Measurements from ENCODE around the gene SORCS1. TPM values are rescaled to one million over a fixed set of nuclear protein-coding genes. Genes with fewer than 3 reads are reported as not detected.

Gene SORCS1
- total and polyA plus RNA-seq, 2 experiments from 2014 or later = 2.9 to 8.9 TPM

DNA sequence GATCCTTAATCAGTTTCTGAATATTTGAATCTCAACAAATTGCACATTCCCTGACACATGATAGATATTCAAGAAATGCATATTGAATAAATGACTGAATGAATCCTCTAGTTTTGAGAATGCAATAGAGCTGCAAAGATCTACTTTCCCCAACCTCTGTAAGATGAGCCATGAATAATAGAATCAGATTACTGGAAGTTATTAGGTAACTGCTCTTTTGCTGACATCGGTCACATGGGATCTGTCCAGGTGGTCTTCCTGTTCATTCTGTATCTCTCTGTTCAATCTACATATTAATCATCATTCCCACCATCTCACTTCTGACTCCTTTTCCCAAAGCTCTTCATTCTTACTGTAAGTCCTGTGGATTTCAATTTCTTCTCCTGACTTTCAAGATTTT, 638.7 kb downstream of the SORCS1 start:
- Histone ChIP-seq H4K20me1 (replicated peaks; ENCODE audit: insufficient read depth) (no peaks in the 10 kb centered on the region), H3K79me2 (replicated peaks; ENCODE audit: insufficient read depth) (no peaks in the 10 kb centered on the region), H3K4me2 (no peak overlapping the region), H3K27ac (ENCODE audit: low read depth) (no peak overlapping the region), H3F3A (replicated peaks; ENCODE audit: low read depth) (no peaks in the 10 kb centered on the region), H3K4me1 (ENCODE audit: insufficient read depth) (no peaks in the 10 kb centered on the region), H3K4me3 (no peak overlapping the region), H2AFZ (no peak overlapping the region), H3K27me3 (ENCODE audit: insufficient read depth) (peaks cover 36% of the 10 kb centered on the region), H3K36me3 (ENCODE audit: insufficient read depth) (no peaks in the 10 kb centered on the region), H3K9me2 (ENCODE audit: insufficient read depth) (no peaks in the 10 kb centered on the region)
- Mint-ChIP-seq H3K4me1 (peaks cover 5% of the 10 kb centered on the region; the same call in 2 of the 3 replicates), H3K27me3 (ENCODE audit: insufficient read depth, low read depth, poor library complexity) (peaks cover 8% of the 10 kb centered on the region), H3K4me3 (no peak overlapping the region), H3K27ac (no peak overlapping the region), H3K36me3 (ENCODE audit: low read depth) (no peaks in the 10 kb centered on the region), H3K9me3 (no peaks in the 10 kb centered on the region)
- DNase-seq (ENCODE audit: low spot score) = no peak
- ATAC-seq = no peak
- no peak for TF ChIP-seq ZNF331 (CRISPR knock-in tag; IDR thresholded peaks at IDR 0.05; ENCODE audit: low read depth)
- TF ChIP-seq NANOG (IDR thresholded peaks at IDR 0.05; ENCODE audit: borderline replicate concordance) = no peak
- TF ChIP-seq, protein P1, sequence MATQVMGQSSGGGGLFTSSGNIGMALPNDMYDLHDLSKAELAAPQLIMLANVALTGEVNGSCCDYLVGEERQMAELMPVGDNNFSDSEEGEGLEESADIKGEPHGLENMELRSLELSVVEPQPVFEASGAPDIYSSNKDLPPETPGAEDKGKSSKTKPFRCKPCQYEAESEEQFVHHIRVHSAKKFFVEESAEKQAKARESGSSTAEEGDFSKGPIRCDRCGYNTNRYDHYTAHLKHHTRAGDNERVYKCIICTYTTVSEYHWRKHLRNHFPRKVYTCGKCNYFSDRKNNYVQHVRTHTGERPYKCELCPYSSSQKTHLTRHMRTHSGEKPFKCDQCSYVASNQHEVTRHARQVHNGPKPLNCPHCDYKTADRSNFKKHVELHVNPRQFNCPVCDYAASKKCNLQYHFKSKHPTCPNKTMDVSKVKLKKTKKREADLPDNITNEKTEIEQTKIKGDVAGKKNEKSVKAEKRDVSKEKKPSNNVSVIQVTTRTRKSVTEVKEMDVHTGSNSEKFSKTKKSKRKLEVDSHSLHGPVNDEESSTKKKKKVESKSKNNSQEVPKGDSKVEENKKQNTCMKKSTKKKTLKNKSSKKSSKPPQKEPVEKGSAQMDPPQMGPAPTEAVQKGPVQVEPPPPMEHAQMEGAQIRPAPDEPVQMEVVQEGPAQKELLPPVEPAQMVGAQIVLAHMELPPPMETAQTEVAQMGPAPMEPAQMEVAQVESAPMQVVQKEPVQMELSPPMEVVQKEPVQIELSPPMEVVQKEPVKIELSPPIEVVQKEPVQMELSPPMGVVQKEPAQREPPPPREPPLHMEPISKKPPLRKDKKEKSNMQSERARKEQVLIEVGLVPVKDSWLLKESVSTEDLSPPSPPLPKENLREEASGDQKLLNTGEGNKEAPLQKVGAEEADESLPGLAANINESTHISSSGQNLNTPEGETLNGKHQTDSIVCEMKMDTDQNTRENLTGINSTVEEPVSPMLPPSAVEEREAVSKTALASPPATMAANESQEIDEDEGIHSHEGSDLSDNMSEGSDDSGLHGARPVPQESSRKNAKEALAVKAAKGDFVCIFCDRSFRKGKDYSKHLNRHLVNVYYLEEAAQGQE (IDR thresholded peaks at IDR 0.05; ENCODE audit: unreplicated experiment) = no peak
- TF ChIP-seq EZH2phosphoT487 (IDR thresholded peaks at IDR 0.05; ENCODE audit: unreplicated experiment) = no peak
- no peak for TF ChIP-seq EZH2 (IDR thresholded peaks at IDR 0.05; ENCODE audit: low read depth, unreplicated experiment)
- TF ChIP-seq ETS1 (IDR thresholded peaks at IDR 0.05) = no peak
- TF ChIP-seq ZNF114 (CRISPR knock-in tag; IDR thresholded peaks at IDR 0.05) = no peak
- no peak for TF ChIP-seq JUNB (IDR thresholded peaks at IDR 0.05; ENCODE audit: unreplicated experiment)
- TF ChIP-seq CREB1 (CRISPR knock-in tag; IDR thresholded peaks at IDR 0.05; ENCODE audit: low read depth) = no peak
- TF ChIP-seq, protein P2, sequence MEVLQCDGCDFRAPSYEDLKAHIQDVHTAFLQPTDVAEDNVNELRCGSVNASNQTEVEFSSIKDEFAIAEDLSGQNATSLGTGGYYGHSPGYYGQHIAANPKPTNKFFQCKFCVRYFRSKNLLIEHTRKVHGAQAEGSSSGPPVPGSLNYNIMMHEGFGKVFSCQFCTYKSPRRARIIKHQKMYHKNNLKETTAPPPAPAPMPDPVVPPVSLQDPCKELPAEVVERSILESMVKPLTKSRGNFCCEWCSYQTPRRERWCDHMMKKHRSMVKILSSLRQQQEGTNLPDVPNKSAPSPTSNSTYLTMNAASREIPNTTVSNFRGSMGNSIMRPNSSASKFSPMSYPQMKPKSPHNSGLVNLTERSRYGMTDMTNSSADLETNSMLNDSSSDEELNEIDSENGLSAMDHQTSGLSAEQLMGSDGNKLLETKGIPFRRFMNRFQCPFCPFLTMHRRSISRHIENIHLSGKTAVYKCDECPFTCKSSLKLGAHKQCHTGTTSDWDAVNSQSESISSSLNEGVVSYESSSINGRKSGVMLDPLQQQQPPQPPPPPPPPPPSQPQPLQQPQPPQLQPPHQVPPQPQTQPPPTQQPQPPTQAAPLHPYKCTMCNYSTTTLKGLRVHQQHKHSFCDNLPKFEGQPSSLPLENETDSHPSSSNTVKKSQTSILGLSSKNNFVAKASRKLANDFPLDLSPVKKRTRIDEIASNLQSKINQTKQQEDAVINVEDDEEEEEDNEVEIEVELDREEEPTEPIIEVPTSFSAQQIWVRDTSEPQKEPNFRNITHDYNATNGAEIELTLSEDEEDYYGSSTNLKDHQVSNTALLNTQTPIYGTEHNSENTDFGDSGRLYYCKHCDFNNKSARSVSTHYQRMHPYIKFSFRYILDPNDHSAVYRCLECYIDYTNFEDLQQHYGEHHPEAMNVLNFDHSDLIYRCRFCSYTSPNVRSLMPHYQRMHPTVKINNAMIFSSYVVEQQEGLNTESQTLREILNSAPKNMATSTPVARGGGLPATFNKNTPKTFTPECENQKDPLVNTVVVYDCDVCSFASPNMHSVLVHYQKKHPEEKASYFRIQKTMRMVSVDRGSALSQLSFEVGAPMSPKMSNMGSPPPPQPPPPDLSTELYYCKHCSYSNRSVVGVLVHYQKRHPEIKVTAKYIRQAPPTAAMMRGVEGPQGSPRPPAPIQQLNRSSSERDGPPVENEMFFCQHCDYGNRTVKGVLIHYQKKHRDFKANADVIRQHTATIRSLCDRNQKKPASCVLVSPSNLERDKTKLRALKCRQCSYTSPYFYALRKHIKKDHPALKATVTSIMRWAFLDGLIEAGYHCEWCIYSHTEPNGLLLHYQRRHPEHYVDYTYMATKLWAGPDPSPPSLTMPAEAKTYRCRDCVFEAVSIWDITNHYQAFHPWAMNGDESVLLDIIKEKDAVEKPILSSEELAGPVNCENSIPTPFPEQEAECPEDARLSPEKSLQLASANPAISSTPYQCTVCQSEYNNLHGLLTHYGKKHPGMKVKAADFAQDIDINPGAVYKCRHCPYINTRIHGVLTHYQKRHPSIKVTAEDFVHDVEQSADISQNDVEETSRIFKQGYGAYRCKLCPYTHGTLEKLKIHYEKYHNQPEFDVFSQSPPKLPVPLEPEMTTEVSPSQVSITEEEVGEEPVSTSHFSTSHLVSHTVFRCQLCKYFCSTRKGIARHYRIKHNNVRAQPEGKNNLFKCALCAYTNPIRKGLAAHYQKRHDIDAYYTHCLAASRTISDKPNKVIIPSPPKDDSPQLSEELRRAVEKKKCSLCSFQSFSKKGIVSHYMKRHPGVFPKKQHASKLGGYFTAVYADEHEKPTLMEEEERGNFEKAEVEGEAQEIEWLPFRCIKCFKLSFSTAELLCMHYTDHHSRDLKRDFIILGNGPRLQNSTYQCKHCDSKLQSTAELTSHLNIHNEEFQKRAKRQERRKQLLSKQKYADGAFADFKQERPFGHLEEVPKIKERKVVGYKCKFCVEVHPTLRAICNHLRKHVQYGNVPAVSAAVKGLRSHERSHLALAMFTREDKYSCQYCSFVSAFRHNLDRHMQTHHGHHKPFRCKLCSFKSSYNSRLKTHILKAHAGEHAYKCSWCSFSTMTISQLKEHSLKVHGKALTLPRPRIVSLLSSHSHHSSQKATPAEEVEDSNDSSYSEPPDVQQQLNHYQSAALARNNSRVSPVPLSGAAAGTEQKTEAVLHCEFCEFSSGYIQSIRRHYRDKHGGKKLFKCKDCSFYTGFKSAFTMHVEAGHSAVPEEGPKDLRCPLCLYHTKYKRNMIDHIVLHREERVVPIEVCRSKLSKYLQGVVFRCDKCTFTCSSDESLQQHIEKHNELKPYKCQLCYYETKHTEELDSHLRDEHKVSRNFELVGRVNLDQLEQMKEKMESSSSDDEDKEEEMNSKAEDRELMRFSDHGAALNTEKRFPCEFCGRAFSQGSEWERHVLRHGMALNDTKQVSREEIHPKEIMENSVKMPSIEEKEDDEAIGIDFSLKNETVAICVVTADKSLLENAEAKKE (CRISPR knock-in tag; IDR thresholded peaks at IDR 0.05) = no peak
- no peak for TF ChIP-seq STAT1 (IDR thresholded peaks at IDR 0.05; ENCODE audit: unreplicated experiment)
- TF ChIP-seq, protein P3, sequence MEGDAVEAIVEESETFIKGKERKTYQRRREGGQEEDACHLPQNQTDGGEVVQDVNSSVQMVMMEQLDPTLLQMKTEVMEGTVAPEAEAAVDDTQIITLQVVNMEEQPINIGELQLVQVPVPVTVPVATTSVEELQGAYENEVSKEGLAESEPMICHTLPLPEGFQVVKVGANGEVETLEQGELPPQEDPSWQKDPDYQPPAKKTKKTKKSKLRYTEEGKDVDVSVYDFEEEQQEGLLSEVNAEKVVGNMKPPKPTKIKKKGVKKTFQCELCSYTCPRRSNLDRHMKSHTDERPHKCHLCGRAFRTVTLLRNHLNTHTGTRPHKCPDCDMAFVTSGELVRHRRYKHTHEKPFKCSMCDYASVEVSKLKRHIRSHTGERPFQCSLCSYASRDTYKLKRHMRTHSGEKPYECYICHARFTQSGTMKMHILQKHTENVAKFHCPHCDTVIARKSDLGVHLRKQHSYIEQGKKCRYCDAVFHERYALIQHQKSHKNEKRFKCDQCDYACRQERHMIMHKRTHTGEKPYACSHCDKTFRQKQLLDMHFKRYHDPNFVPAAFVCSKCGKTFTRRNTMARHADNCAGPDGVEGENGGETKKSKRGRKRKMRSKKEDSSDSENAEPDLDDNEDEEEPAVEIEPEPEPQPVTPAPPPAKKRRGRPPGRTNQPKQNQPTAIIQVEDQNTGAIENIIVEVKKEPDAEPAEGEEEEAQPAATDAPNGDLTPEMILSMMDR (conservative IDR thresholded peaks at IDR 0.05; ENCODE audit: low read depth in 2 of 2) = no peak
- no peak for TF ChIP-seq POLR2AphosphoS5 (IDR thresholded peaks at IDR 0.05; ENCODE audit: low read depth)

Data from GM23338 (cell line).